Smooth muscle cell (in vitro differentiated cells): ENCODE measurements around the gene VDR. TPM values are rescaled to one million over a fixed set of nuclear protein-coding genes. Genes with fewer than 3 reads are reported as not detected.

Experiments used
- DNase-seq: peaks from one replicate; lab custom pipeline; 2025; ENCODE audit not compliant: unreplicated experiment; lab: John Stamatoyannopoulos, UW
- H2AFZ ChIP-seq: fragments of 200-600 bp; sonication (generic); 2 replicates; pipeline ENCODE4 v1.6.0; 2016; ENCODE audit warnings: antibody characterized with exemption, low read depth, mild to moderate bottlenecking
- H3F3A ChIP-seq: fragments of 200-600 bp; sonication (generic); 2 replicates; pipeline ENCODE4 v1.6.0; 2017; ENCODE audit warnings: antibody characterized with exemption, low read depth
- H3K27ac ChIP-seq: fragments of 200-600 bp; sonication (generic); 2 replicates; pipeline ENCODE4 v1.5.1; 2016; ENCODE audit warnings: low read depth, mild to moderate bottlenecking
- H3K27me3 ChIP-seq: fragments of 200-600 bp; sonication (generic); 2 replicates; pipeline ENCODE4 v1.6.1; 2016; ENCODE audit warnings: low read depth, mild to moderate bottlenecking
- H3K36me3 ChIP-seq: fragments of 200-600 bp; sonication (generic); 2 replicates; pipeline ENCODE4 v1.5.1; 2016; ENCODE audit warnings: low read depth
- H3K4me1 ChIP-seq: fragments of 200-600 bp; sonication (generic); 2 replicates; pipeline ENCODE4 v1.5.1; 2016; ENCODE audit warnings: low read depth
- H3K4me2 ChIP-seq: fragments of 200-600 bp; sonication (generic); 2 replicates; pipeline ENCODE4 v1.6.0; 2016; ENCODE audit warnings: mild to moderate bottlenecking
- H3K4me3 ChIP-seq: fragments of 200-600 bp; sonication (generic); 2 replicates; pipeline ENCODE4 v1.5.1; 2016; ENCODE audit warnings: mild to moderate bottlenecking
- H3K79me2 ChIP-seq: fragments of 200-600 bp; sonication (generic); 2 replicates; pipeline ENCODE4 v1.6.0; 2016; ENCODE audit warnings: low read depth, mild to moderate bottlenecking
- H3K9ac ChIP-seq: fragments of 200-600 bp; sonication (generic); 2 replicates; pipeline ENCODE4 v1.6.0; 2016; ENCODE audit warnings: low read depth
- H3K9me3 ChIP-seq: fragments of 200-600 bp; sonication (generic); replicated peaks from 2 replicates; pipeline ENCODE4 v1.5.1; 2016; ENCODE audit warnings: low read depth
- H4K20me1 ChIP-seq: fragments of 200-600 bp; sonication (generic); 2 replicates; pipeline ENCODE4 v1.6.0; 2016; ENCODE audit warnings: low read depth
- CTCF ChIP-seq: fragments of 200-600 bp; sonication (generic); IDR thresholded peaks from 2 replicates; pipeline ENCODE4 v1.5.1; 2017; ENCODE audit warnings: borderline replicate concordance, mild to moderate bottlenecking, antibody characterized with exemption; ENCODE audit not compliant: insufficient read depth, poor library complexity, severe bottlenecking
- WGBS: methylation state at CpG from one replicate; pipeline ENCODE4 v1.1.7; 2016; ENCODE audit warnings: low lambda C conversion rate; 5-methylcytosine and 5-hydroxymethylcytosine counted together
- polyA plus RNA-seq: library from polyadenylated mRNA; unstranded; fragments of >200 nt; fragmentation: Nextera tagmentation; extraction: Ambion mirVana; gene quantifications from 2 replicates; pipeline ENCODE4 v1.2.1, GENCODE V29; 2016
- total RNA-seq: library from RNA; depleted of rRNA; stranded (reverse); fragments of >200 nt; gene quantifications from 2 replicates; pipeline ENCODE4 v1.2.3, GENCODE V29; 2014

Gene VDR
- total and polyA plus RNA-seq, 2 experiments from 2014 or later, result 8.0 to 16.5 TPM

- Histone ChIP-seq H3K27me3 (no peaks in the 10 kb centered on the region), H2AFZ (no peak overlapping the region), H3F3A (no peaks in the 10 kb centered on the region), H3K9me3 (no peaks in the 10 kb centered on the region), H3K79me2 (no peaks in the 10 kb centered on the region), H3K4me1 (peaks cover 6% of the 10 kb centered on the region), H3K27ac (no peak overlapping the region), H3K9ac (no peak overlapping the region), H4K20me1 (peaks cover 4% of the 10 kb centered on the region), H3K4me2 (no peak overlapping the region), H3K36me3 (no peaks in the 10 kb centered on the region), H3K4me3 (no peak overlapping the region)
- no peak for TF ChIP-seq CTCF
- WGBS, result 92% methylated on average over 5 of the region's 5 CpGs
- DNase-seq, result no peak
Measured at GRCh38 chr12:47883663-47884195, 21.1 kb downstream of the VDR start.

- no peak overlapping the region for H2AFZ ChIP-seq
Measured at GRCh38 chr12:47882781-47883546, 21.8 kb downstream of the VDR start.

GRCh38 chr12:47881826-47882427 lies 22.9 kb downstream of the VDR start:
- H3K4me3 ChIP-seq, result no peak overlapping the region
- H3K9me3 ChIP-seq, result no peaks in the 10 kb centered on the region
- no peak overlapping the region for H2AFZ ChIP-seq
- H3K27me3 ChIP-seq, result no peaks in the 10 kb centered on the region
- peak overlapping the region; percentile 66 for H3K4me2 ChIP-seq
- H3K79me2 ChIP-seq, result no peaks in the 10 kb centered on the region
- H4K20me1 ChIP-seq, result peaks cover 4% of the 10 kb centered on the region
- 25% methylated on average over 8 of the region's 8 CpGs for WGBS
- no peak for DNase-seq
- H3K36me3 ChIP-seq, result no peaks in the 10 kb centered on the region
- H3K4me1 ChIP-seq, result peaks cover 6% of the 10 kb centered on the region
- H3K27ac ChIP-seq, result peak overlapping the region; percentile 80
- H3K9ac ChIP-seq, result no peak overlapping the region
- no peak for TF ChIP-seq CTCF
- no peaks in the 10 kb centered on the region for H3F3A ChIP-seq

More at GRCh38 chr12:47882781-47883546, 21.8 kb downstream of the VDR start:
- 74% methylated on average over 16 of the region's 16 CpGs for WGBS
- H3K79me2 ChIP-seq, result no peaks in the 10 kb centered on the region
- no peaks in the 10 kb centered on the region for H3K36me3 ChIP-seq
- H3K9ac ChIP-seq, result no peak overlapping the region
- H4K20me1 ChIP-seq, result peaks cover 4% of the 10 kb centered on the region
- DNase-seq, result no peak
- H3K4me1 ChIP-seq, result peaks cover 6% of the 10 kb centered on the region
- H3K4me3 ChIP-seq, result no peak overlapping the region
- H3K27ac ChIP-seq, result peak overlapping the region; percentile 80
- TF ChIP-seq CTCF, result no peak
- H3F3A ChIP-seq, result no peaks in the 10 kb centered on the region
- H3K27me3 ChIP-seq, result no peaks in the 10 kb centered on the region
- H3K4me2 ChIP-seq, result peak overlapping the region; percentile 66
- no peaks in the 10 kb centered on the region for H3K9me3 ChIP-seq
